ENCODE measurements around the gene SLC9A9.

SLC9A9 gene

DNA sequence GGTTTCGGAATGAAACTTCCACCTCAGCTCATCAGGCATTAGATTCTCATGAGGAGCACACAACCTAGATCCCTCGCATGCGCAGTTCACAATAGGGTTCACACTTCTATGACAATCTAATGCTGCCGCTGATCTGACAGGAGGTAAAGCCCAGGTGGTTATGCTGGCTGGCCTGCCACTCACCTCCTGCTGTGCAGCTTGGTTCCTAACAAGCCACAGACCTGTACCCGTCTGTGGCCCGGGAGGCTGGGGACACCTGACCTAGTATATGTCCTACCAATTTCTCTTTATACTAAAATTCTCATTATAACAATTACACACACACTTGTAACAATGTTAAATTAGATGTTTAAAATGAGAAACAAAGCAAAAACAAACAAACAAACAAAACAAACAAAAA, 172.2 kb downstream of the SLC9A9 start:
- TF ChIP-seq EZH2phosphoT487 (IDR thresholded peaks at IDR 0.05; ENCODE audit: low read length) (no peak), EZH2 (optimal IDR thresholded peaks at IDR 0.05; ENCODE audit: low read depth, low read length) (no peak)
- TF ChIP-seq, protein P1, sequence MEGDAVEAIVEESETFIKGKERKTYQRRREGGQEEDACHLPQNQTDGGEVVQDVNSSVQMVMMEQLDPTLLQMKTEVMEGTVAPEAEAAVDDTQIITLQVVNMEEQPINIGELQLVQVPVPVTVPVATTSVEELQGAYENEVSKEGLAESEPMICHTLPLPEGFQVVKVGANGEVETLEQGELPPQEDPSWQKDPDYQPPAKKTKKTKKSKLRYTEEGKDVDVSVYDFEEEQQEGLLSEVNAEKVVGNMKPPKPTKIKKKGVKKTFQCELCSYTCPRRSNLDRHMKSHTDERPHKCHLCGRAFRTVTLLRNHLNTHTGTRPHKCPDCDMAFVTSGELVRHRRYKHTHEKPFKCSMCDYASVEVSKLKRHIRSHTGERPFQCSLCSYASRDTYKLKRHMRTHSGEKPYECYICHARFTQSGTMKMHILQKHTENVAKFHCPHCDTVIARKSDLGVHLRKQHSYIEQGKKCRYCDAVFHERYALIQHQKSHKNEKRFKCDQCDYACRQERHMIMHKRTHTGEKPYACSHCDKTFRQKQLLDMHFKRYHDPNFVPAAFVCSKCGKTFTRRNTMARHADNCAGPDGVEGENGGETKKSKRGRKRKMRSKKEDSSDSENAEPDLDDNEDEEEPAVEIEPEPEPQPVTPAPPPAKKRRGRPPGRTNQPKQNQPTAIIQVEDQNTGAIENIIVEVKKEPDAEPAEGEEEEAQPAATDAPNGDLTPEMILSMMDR (IDR thresholded peaks at IDR 0.05; ENCODE audit: low read length): no peak
- Histone ChIP-seq H3K27ac (ENCODE audit: low read length) (no peak overlapping the region), H4K20me1 (ENCODE audit: insufficient read depth, low read length) (no peaks in the 10 kb centered on the region), H2AFZ (ENCODE audit: low read length) (no peak overlapping the region), H3K9me3 (replicated peaks; ENCODE audit: insufficient read depth, low read length) (no peaks in the 10 kb centered on the region), H3K27me3 (replicated peaks; ENCODE audit: insufficient read depth, low read length) (no peaks in the 10 kb centered on the region), H3K4me3 (ENCODE audit: low read length) (no peak overlapping the region), H3K36me3 (replicated peaks; ENCODE audit: insufficient read depth, low read length) (no peaks in the 10 kb centered on the region), H3F3A (ENCODE audit: insufficient read depth, low read length) (no peaks in the 10 kb centered on the region), H3K4me1 (ENCODE audit: low read length) (no peaks in the 10 kb centered on the region), H3K9ac (ENCODE audit: low read length) (no peak overlapping the region), H3K79me2 (ENCODE audit: low read length) (no peaks in the 10 kb centered on the region), H3K9me2 (replicated peaks; ENCODE audit: insufficient read depth, low read length) (no peaks in the 10 kb centered on the region), H3K4me2 (ENCODE audit: low read depth, low read length) (no peak overlapping the region)
- no peak for DNase-seq

- Histone ChIP-seq H3K4me2 (ENCODE audit: low read depth, low read length) (peak overlapping the region; percentile 19; the same call in 1 of the 2 replicates), H3K9me2 (replicated peaks; ENCODE audit: insufficient read depth, low read length) (no peaks in the 10 kb centered on the region), H3F3A (ENCODE audit: insufficient read depth, low read length) (no peaks in the 10 kb centered on the region), H3K4me3 (ENCODE audit: low read length) (no peak overlapping the region), H3K36me3 (replicated peaks; ENCODE audit: insufficient read depth, low read length) (no peaks in the 10 kb centered on the region), H3K9ac (ENCODE audit: low read length) (no peak overlapping the region), H3K4me1 (ENCODE audit: low read length) (no peaks in the 10 kb centered on the region), H3K9me3 (replicated peaks; ENCODE audit: insufficient read depth, low read length) (no peaks in the 10 kb centered on the region), H4K20me1 (ENCODE audit: insufficient read depth, low read length) (no peaks in the 10 kb centered on the region), H3K79me2 (ENCODE audit: low read length) (no peaks in the 10 kb centered on the region), H3K27ac (ENCODE audit: low read length) (no peak overlapping the region), H3K27me3 (replicated peaks; ENCODE audit: insufficient read depth, low read length) (no peaks in the 10 kb centered on the region), H2AFZ (ENCODE audit: low read length) (no peak overlapping the region)
- TF ChIP-seq, protein P1 (IDR thresholded peaks at IDR 0.05; ENCODE audit: low read length): peak; percentile 94
- TF ChIP-seq EZH2phosphoT487 (IDR thresholded peaks at IDR 0.05; ENCODE audit: low read length): no peak
- DNase-seq: peak; percentile 82
Observed at GRCh38 chr3:143674100-143674968, 173.9 kb downstream of the SLC9A9 start.

- H3K27ac ChIP-seq (ENCODE audit: low read length): no peak overlapping the region
- H3K9me3 ChIP-seq (replicated peaks; ENCODE audit: insufficient read depth, low read length): no peaks in the 10 kb centered on the region
- H4K20me1 ChIP-seq (ENCODE audit: insufficient read depth, low read length): no peaks in the 10 kb centered on the region
- H2AFZ ChIP-seq (ENCODE audit: low read length): no peak overlapping the region
- TF ChIP-seq, protein P1 (IDR thresholded peaks at IDR 0.05; ENCODE audit: low read length): no peak
- TF ChIP-seq EZH2 (optimal IDR thresholded peaks at IDR 0.05; ENCODE audit: low read depth, low read length): no peak
- TF ChIP-seq EZH2phosphoT487 (IDR thresholded peaks at IDR 0.05; ENCODE audit: low read length): no peak
- H3K9ac ChIP-seq (ENCODE audit: low read length): no peak overlapping the region
- H3K79me2 ChIP-seq (ENCODE audit: low read length): no peaks in the 10 kb centered on the region
- H3K4me1 ChIP-seq (ENCODE audit: low read length): peaks cover 3% of the 10 kb centered on the region; the same call in 1 of the 2 replicates
- H3K4me2 ChIP-seq (ENCODE audit: low read depth, low read length): no peak overlapping the region
- H3K27me3 ChIP-seq (replicated peaks; ENCODE audit: insufficient read depth, low read length): no peaks in the 10 kb centered on the region
- H3F3A ChIP-seq (ENCODE audit: insufficient read depth, low read length): no peaks in the 10 kb centered on the region
- no peaks in the 10 kb centered on the region for H3K9me2 ChIP-seq (replicated peaks; ENCODE audit: insufficient read depth, low read length)
- H3K4me3 ChIP-seq (ENCODE audit: low read length): no peak overlapping the region
- H3K36me3 ChIP-seq (replicated peaks; ENCODE audit: insufficient read depth, low read length): no peaks in the 10 kb centered on the region
- DNase-seq: no peak
Observed at GRCh38 chr3:143672396-143673165, 175.7 kb downstream of the SLC9A9 start.
